GM23338 (cell line): Measurements from ENCODE around the gene PCNT. TPM values are rescaled to one million over a fixed set of nuclear protein-coding genes. Genes with fewer than 3 reads are reported as not detected.
A peak's percentile ranks its signal among the peaks of the same experiment; 100 is the strongest.

ENCODE experiments used
- ATAC-seq: fragments of 200-7000 bp; cut with Tn5 transposase; 3 replicates; pipeline ENCODE4 v1.9.1; 2020
- DNase-seq: peaks from one replicate; pipeline ENCODE4 v3.0.0-alpha.2; 2015; ENCODE audit warnings: low spot score
- H2AFZ ChIP-seq: fragments of 200-600 bp; sonication (generic); 2 replicates; pipeline ENCODE4 v1.8.0; 2016; ENCODE audit warnings: antibody characterized with exemption, mild to moderate bottlenecking, moderate library complexity
- H3F3A ChIP-seq: fragments of 200-600 bp; sonication (generic); replicated peaks from 2 replicates; pipeline ENCODE4 v1.8.0; 2017; ENCODE audit warnings: antibody characterized with exemption, mixed run types, low read depth
- H3K27ac ChIP-seq: fragments of 200-600 bp; sonication (generic); 2 replicates; pipeline ENCODE4 v1.6.1; 2016; ENCODE audit warnings: low read depth
- H3K27me3 ChIP-seq: fragments of 200-600 bp; sonication (generic); 2 replicates; pipeline ENCODE4 v1.8.0; 2016; ENCODE audit warnings: mild to moderate bottlenecking, mixed run types, moderate library complexity; ENCODE audit not compliant: insufficient read depth
- H3K36me3 ChIP-seq: fragments of 200-600 bp; sonication (generic); 2 replicates; pipeline ENCODE4 v1.8.0; 2016; ENCODE audit warnings: mild to moderate bottlenecking; ENCODE audit not compliant: insufficient read depth
- H3K4me1 ChIP-seq: fragments of 200-600 bp; sonication (generic); 2 replicates; pipeline ENCODE4 v1.8.0; 2016; ENCODE audit warnings: mild to moderate bottlenecking, moderate library complexity; ENCODE audit not compliant: insufficient read depth
- H3K4me2 ChIP-seq: fragments of 200-600 bp; sonication (generic); 2 replicates; pipeline ENCODE4 v1.7.1; 2017; ENCODE audit warnings: mixed run types
- H3K4me3 ChIP-seq: fragments of 200-600 bp; sonication (generic); 2 replicates; pipeline ENCODE4 v1.6.1; 2016; ENCODE audit warnings: mixed run types
- H3K79me2 ChIP-seq: fragments of 200-600 bp; sonication (generic); replicated peaks from 2 replicates; pipeline ENCODE4 v1.8.0; 2017; ENCODE audit warnings: mild to moderate bottlenecking; ENCODE audit not compliant: insufficient read depth
- H3K9me2 ChIP-seq: fragments of 200-600 bp; sonication (generic); 2 replicates; pipeline ENCODE4 v1.8.0; 2017; ENCODE audit not compliant: insufficient read depth
- H4K20me1 ChIP-seq: fragments of 200-600 bp; sonication (generic); replicated peaks from 2 replicates; pipeline ENCODE4 v1.8.0; 2017; ENCODE audit warnings: mild to moderate bottlenecking; ENCODE audit not compliant: insufficient read depth
- H3K27ac Mint-ChIP-seq: 2 replicates; pipeline ENCODE4 v1.8.0; 2020; ENCODE audit warnings: inconsistent platforms, mild to moderate bottlenecking, moderate library complexity, mixed read lengths
- H3K27me3 Mint-ChIP-seq: 3 replicates; pipeline ENCODE4 v1.8.0; 2022; ENCODE audit warnings: low read depth, mild to moderate bottlenecking, moderate library complexity, mixed read lengths, inconsistent platforms; ENCODE audit not compliant: insufficient read depth, poor library complexity
- H3K36me3 Mint-ChIP-seq: 3 replicates; pipeline ENCODE4 v1.8.0; 2021; ENCODE audit warnings: low read depth, mild to moderate bottlenecking, inconsistent platforms, moderate library complexity, mixed read lengths
- H3K4me1 Mint-ChIP-seq: 3 replicates; pipeline ENCODE4 v1.8.0; 2020; ENCODE audit warnings: mild to moderate bottlenecking, inconsistent platforms, mixed read lengths
- H3K4me3 Mint-ChIP-seq: 3 replicates; pipeline ENCODE4 v1.8.0; 2021; ENCODE audit warnings: moderate library complexity, mild to moderate bottlenecking, inconsistent platforms, mixed read lengths
- H3K9me3 Mint-ChIP-seq: 3 replicates; pipeline ENCODE4 v1.8.0; 2020; ENCODE audit warnings: moderate library complexity, mild to moderate bottlenecking, inconsistent platforms, mixed read lengths
- CREB1 ChIP-seq: fragments of 250-450 bp; sonication (Bioruptor Pico); IDR thresholded peaks from 2 replicates; pipeline ENCODE4 v1.5.0; 2020; ENCODE audit warnings: low read depth, mild to moderate bottlenecking, moderate library complexity
- CTCF ChIP-seq, 2 experiments: fragments of 200-600 bp in 1 of 2; sonication (generic) in 1 of 2; conservative IDR thresholded peaks; 2 replicates each; pipeline versions ENCODE4 v1.5.1 to v1.6.1; 2016 to 2017; ENCODE audit warnings: antibody characterized with exemption in 2 of 2, low read depth in 2 of 2, mild to moderate bottlenecking in 2 of 2, moderate library complexity in 1 of 2
- EZH2phosphoT487 ChIP-seq: fragments of 200-600 bp; sonication (generic); IDR thresholded peaks from one replicate; pipeline ENCODE4 v1.8.1; 2018; ENCODE audit warnings: antibody characterized with exemption; ENCODE audit not compliant: unreplicated experiment
- ZNF462 ChIP-seq: fragments of 250-450 bp; sonication (Bioruptor Pico); IDR thresholded peaks from 2 replicates; pipeline ENCODE4 v1.5.0; 2020; ENCODE audit warnings: mild to moderate bottlenecking, moderate library complexity
- polyA plus RNA-seq: library from polyadenylated mRNA; unstranded; fragments of >200 nt; fragmentation: Nextera tagmentation; extraction: Ambion mirVana; gene quantifications from 2 replicates; pipeline ENCODE4 v1.2.1, GENCODE V29; 2016
- total RNA-seq: library from RNA; depleted of rRNA; stranded (reverse); fragments of >200 nt; shearing (Covaris generic); gene quantifications from 2 replicates; pipeline ENCODE4 v1.2.3, GENCODE V29; 2014
- TF ChIP-seq, protein P1 (sequence below): IDR thresholded peaks from one replicate; pipeline ENCODE4 v1.6.1; 2018; ENCODE audit warnings: antibody characterized with exemption; ENCODE audit not compliant: unreplicated experiment

PCNT gene
- total and polyA plus RNA-seq, 2 experiments from 2014 or later, result 39.6 to 46.1 TPM

DNA sequence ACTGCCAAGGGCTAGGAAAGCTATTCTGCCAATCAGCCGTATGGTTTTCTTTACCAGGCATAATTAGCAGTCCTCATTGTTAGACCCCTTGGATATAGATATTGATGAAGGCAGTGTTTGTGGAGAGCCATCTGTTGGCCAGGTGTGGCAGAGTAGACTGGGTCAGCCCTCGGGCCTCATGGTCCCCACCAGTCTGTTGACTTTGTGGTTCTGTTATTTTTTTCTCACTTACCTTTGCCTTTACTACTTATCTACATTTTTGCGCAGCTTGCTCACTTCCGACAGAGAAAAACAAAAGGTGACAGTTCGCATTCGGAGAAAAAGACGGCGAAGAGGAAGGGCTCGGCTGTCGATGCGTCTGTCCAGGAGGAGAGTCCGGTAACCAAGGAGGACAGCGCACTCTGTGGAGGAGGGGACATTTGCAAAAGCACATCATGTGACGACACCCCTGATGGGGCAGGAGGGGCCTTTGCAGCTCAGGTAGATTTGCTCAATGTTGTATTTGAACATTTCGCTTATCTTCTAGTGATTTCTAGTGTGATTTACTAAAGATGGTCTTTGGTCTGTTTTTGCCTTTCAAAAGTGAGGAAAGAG is 2.3 kb downstream of the PCNT start:
- Histone ChIP-seq H3K27ac (no peak overlapping the region; the same call in 1 of the 2 replicates), H3K4me1 (peaks cover 24% of the 10 kb centered on the region), H3F3A (peaks cover 12% of the 10 kb centered on the region; the same call in 1 of the 2 replicates), H3K79me2 (peaks cover 82% of the 10 kb centered on the region), H3K27me3 (no peaks in the 10 kb centered on the region), H4K20me1 (peaks cover 28% of the 10 kb centered on the region), H3K4me3 (peak overlapping the region; percentile 94), H3K36me3 (peaks cover 18% of the 10 kb centered on the region; the same call in 1 of the 2 replicates), H3K4me2 (peak overlapping the region; percentile 83), H2AFZ (no peak overlapping the region), H3K9me2 (no peaks in the 10 kb centered on the region)
- peak; percentile 26 for DNase-seq
- Mint-ChIP-seq H3K27me3 (peaks cover 11% of the 10 kb centered on the region), H3K9me3 (0 out of 3 replicates have a peak, but pooled peaks cover 4% of the 10 kb centered on the region), H3K36me3 (peaks cover 55% of the 10 kb centered on the region), H3K4me3 (peak overlapping the region; percentile 97), H3K4me1 (peaks cover 23% of the 10 kb centered on the region), H3K27ac (peak overlapping the region; percentile 53; the same call in 1 of the 2 replicates)
- TF ChIP-seq EZH2phosphoT487, result no peak
- peak in 1 of 2 experiments; percentile 59; a peak in 3 of 4 replicates for TF ChIP-seq CTCF (conservative IDR thresholded peaks at IDR 0.05; ENCODE audit: low read depth in 2 of 2)
- no peak for ATAC-seq

- Mint-ChIP-seq H3K36me3 (peaks cover 50% of the 10 kb centered on the region), H3K27ac (no peak overlapping the region), H3K4me1 (peaks cover 11% of the 10 kb centered on the region), H3K27me3 (peaks cover 10% of the 10 kb centered on the region), H3K4me3 (no peak overlapping the region), H3K9me3 (0 out of 3 replicates have a peak, but pooled peaks cover 4% of the 10 kb centered on the region)
- peaks cover 80% of the 10 kb centered on the region for H3K79me2 ChIP-seq
- no peak overlapping the region for H3K27ac ChIP-seq
- H4K20me1 ChIP-seq, result peaks cover 17% of the 10 kb centered on the region
- no peaks in the 10 kb centered on the region for H3K27me3 ChIP-seq
- H3K4me1 ChIP-seq, result peaks cover 11% of the 10 kb centered on the region
- DNase-seq, result no peak
- H3K4me2 ChIP-seq, result no peak overlapping the region
- H3F3A ChIP-seq, result 0 out of 2 replicates have a peak, but pooled peaks cover 5% of the 10 kb centered on the region
- H3K9me2 ChIP-seq, result no peaks in the 10 kb centered on the region
- H2AFZ ChIP-seq, result no peak overlapping the region
- peaks cover 20% of the 10 kb centered on the region; the same call in 1 of the 2 replicates for H3K36me3 ChIP-seq
- no peak for TF ChIP-seq ZNF462 (CRISPR knock-in tag)
- TF ChIP-seq, protein P1, sequence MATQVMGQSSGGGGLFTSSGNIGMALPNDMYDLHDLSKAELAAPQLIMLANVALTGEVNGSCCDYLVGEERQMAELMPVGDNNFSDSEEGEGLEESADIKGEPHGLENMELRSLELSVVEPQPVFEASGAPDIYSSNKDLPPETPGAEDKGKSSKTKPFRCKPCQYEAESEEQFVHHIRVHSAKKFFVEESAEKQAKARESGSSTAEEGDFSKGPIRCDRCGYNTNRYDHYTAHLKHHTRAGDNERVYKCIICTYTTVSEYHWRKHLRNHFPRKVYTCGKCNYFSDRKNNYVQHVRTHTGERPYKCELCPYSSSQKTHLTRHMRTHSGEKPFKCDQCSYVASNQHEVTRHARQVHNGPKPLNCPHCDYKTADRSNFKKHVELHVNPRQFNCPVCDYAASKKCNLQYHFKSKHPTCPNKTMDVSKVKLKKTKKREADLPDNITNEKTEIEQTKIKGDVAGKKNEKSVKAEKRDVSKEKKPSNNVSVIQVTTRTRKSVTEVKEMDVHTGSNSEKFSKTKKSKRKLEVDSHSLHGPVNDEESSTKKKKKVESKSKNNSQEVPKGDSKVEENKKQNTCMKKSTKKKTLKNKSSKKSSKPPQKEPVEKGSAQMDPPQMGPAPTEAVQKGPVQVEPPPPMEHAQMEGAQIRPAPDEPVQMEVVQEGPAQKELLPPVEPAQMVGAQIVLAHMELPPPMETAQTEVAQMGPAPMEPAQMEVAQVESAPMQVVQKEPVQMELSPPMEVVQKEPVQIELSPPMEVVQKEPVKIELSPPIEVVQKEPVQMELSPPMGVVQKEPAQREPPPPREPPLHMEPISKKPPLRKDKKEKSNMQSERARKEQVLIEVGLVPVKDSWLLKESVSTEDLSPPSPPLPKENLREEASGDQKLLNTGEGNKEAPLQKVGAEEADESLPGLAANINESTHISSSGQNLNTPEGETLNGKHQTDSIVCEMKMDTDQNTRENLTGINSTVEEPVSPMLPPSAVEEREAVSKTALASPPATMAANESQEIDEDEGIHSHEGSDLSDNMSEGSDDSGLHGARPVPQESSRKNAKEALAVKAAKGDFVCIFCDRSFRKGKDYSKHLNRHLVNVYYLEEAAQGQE, result no peak
- no peak for TF ChIP-seq CREB1 (CRISPR knock-in tag)
- no peak for TF ChIP-seq EZH2phosphoT487
- H3K4me3 ChIP-seq, result no peak overlapping the region
- ATAC-seq, result no peak
Measured at GRCh38 chr21:46327711-46328110, 3.8 kb downstream of the PCNT start.
